GM12878 (cell line): ENCODE results near the gene IRGC.

Experiments
- CEBPZ ChIP-seq: fragments of 150-350 bp; IDR thresholded peaks from 2 replicates; pipeline ENCODE4 v1.6.1; 2016; ENCODE audit warnings: low read depth, low read length
- CTCF ChIP-seq, 3 experiments: IDR thresholded peaks in 2 of 3; conservative IDR thresholded peaks in 1 of 3; 2 replicates each; pipeline ENCODE4 v1.5.1; 2011; ENCODE audit warnings: low read depth in 3 of 3, low read length in 3 of 3, mild to moderate bottlenecking in 3 of 3, control low read depth in 2 of 3, moderate library complexity in 2 of 3, inconsistent platforms in 1 of 3, mixed read lengths in 1 of 3; ENCODE audit not compliant: control insufficient read depth in 2 of 3, insufficient read depth in 1 of 3; ENCODE audit errors: extremely low read depth in 1 of 3
- EP300 ChIP-seq, 2 experiments: fragments of 150-350 bp in 1 of 2; IDR thresholded peaks; 2 replicates each; pipeline ENCODE4 v1.6.1; 2011 to 2012; ENCODE audit warnings: low read depth in 2 of 2, low read length in 2 of 2, borderline replicate concordance in 1 of 2, improper control_type of control experiment in 1 of 2, inconsistent platforms in 1 of 2; ENCODE audit not compliant: control insufficient read depth in 1 of 2
- ESRRA ChIP-seq: IDR thresholded peaks from 2 replicates; pipeline ENCODE4 v1.6.1; 2012; ENCODE audit warnings: mild to moderate bottlenecking, low read length, improper control_type of control experiment
- POLR2A ChIP-seq: IDR thresholded peaks from 2 replicates; pipeline ENCODE4 v1.6.1; 2011; ENCODE audit warnings: low read depth, mild to moderate bottlenecking, low read length
- TF ChIP-seq, protein P1 (sequence below): IDR thresholded peaks from 2 replicates; pipeline ENCODE4 v1.6.1; 2012; ENCODE audit warnings: low read depth, low read length, improper control_type of control experiment

GRCh38 chr19:43743059-43743458 lies 27.2 kb downstream of the IRGC start:
- TF ChIP-seq CTCF (IDR thresholded peaks at IDR 0.05 in 2 of 3, conservative IDR thresholded peaks at IDR 0.05 in 1 of 3; ENCODE audit: control insufficient read depth in 2 of 3, extremely low read depth in 1 of 3, insufficient read depth in 1 of 3, low read depth in 3 of 3, low read length in 3 of 3) (no peak), CEBPZ (no peak), ESRRA (no peak), EP300 (IDR thresholded peaks at IDR 0.05; ENCODE audit: borderline replicate concordance in 1 of 2, control insufficient read depth in 1 of 2, low read depth in 2 of 2, low read length in 2 of 2) (no peak), POLR2A (no peak)
- TF ChIP-seq, protein P1, sequence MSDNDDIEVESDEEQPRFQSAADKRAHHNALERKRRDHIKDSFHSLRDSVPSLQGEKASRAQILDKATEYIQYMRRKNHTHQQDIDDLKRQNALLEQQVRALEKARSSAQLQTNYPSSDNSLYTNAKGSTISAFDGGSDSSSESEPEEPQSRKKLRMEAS, result no peak
